ENCODE data around the gene PARVA. TPM values are rescaled to one million over a fixed set of nuclear protein-coding genes. Genes with fewer than 3 reads are reported as not detected.

The PARVA gene
- total and polyA plus RNA-seq, 2 of the 8 experiments (the other 6 are each of a cell fraction or from before 2014, with no cell fraction given): 3.1 to 13.5 TPM

DNA sequence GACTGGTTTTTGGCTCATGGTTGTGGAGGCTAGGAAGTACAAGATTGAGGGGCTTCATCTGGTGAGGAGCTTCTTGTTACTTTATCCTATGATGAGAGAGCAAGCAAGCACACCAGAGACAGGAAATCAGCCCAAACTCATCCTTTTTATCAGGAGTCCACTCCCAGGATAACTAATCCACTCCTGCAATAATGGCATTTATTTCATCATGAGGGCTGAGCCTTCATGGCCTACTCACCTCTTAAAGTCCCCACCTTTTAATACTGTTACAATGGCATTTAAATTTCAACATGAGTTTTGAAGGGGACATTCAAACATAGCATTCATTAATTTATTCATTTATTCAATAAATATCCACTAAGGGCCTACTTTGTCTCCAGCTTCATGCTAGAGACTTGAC is 60.9 kb downstream of the PARVA start:
- no peaks in the 10 kb centered on the region for H3K79me1 ChIP-seq (ENCODE audit: low read depth, low read length)
- no peak overlapping the region for H3K56ac ChIP-seq (replicated peaks; ENCODE audit: insufficient read length, low read depth, low read length)
- H2BK15ac ChIP-seq (ENCODE audit: low read length): no peak overlapping the region
- POLR2A ChIA-PET (ENCODE audit: partially characterized antibody): no interaction called here
- H2BK5ac ChIP-seq (ENCODE audit: low read depth, low read length): no peak overlapping the region
- H2AK5ac ChIP-seq (ENCODE audit: low read depth, low read length): no peak overlapping the region
- no peaks in the 10 kb centered on the region for H3K36me3 ChIP-seq (ENCODE audit: control insufficient read depth in 2 of 4, insufficient read depth in 4 of 4, low read length in 3 of 4)
- no peak overlapping the region for H3K4me2 ChIP-seq (ENCODE audit: insufficient read depth in 1 of 2, low read depth in 2 of 2, low read length in 2 of 2)
- H2BK20ac ChIP-seq (ENCODE audit: low read length): no peak overlapping the region; the same call in 1 of the 2 replicates
- no peak overlapping the region for H3K9ac ChIP-seq (replicated peaks in 1 of 4; ENCODE audit: extremely low read depth in 1 of 4, low read depth in 3 of 4, low read length in 3 of 4)
- no peak overlapping the region for H2AFZ ChIP-seq (ENCODE audit: low read length)
- no peak overlapping the region for H2BK12ac ChIP-seq (ENCODE audit: low read depth, low read length)
- H3K79me2 ChIP-seq (ENCODE audit: control insufficient read depth in 1 of 2, insufficient read depth in 2 of 2, low read length in 2 of 2): no peaks in the 10 kb centered on the region
- no peak overlapping the region for H3K27ac ChIP-seq (ENCODE audit: low read depth, low read length)
- DNase-seq (ENCODE audit: low read depth in 1 of 2, low spot score in 2 of 2): no peak
- H3K18ac ChIP-seq (ENCODE audit: extremely low read depth, low read length): no peak overlapping the region
- H4K20me1 ChIP-seq (replicated peaks in 1 of 2; ENCODE audit: control insufficient read depth in 1 of 2, insufficient read depth in 2 of 2, low read length in 2 of 2): no peaks in the 10 kb centered on the region
- CTCF ChIA-PET (ENCODE audit: partially characterized antibody): no interaction called here
- no peak for FAIRE-seq
- no peak overlapping the region for H3K14ac ChIP-seq (ENCODE audit: insufficient read length)
- no peaks in the 10 kb centered on the region; the same call in 1 of the 2 replicates for H3K23me2 ChIP-seq (ENCODE audit: low read depth, low read length)
- H4K8ac ChIP-seq (ENCODE audit: extremely low read depth, insufficient read depth, low read length): no peak overlapping the region
- H4K91ac ChIP-seq (replicated peaks; ENCODE audit: insufficient read length, low read length): no peak overlapping the region
- TF ChIP-seq GABPA (IDR thresholded peaks at IDR 0.05; ENCODE audit: borderline replicate concordance, insufficient read depth, low read length): no peak
- no peak overlapping the region for H4K5ac ChIP-seq (ENCODE audit: insufficient read length, low read depth, low read length)
- H3K4me1 ChIP-seq (replicated peaks in 1 of 4; ENCODE audit: control insufficient read depth in 3 of 4, insufficient read depth in 4 of 4, low read length in 3 of 4): peaks cover 0 to 3% (median 2%) of the 10 kb centered on the region in 4 experiments; a peak in 2 of 7 replicates
- H2BK120ac ChIP-seq (replicated peaks; ENCODE audit: low read depth, low read length): no peak overlapping the region
- no peak overlapping the region for H3K23ac ChIP-seq (ENCODE audit: insufficient read length)
- no peak overlapping the region for H3K4me3 ChIP-seq (ENCODE audit: extremely low read depth in 1 of 4, insufficient read depth in 2 of 4, low read depth in 3 of 4, low read length in 4 of 4)
- H3K4ac ChIP-seq (replicated peaks; ENCODE audit: insufficient read length, low read depth, low read length): no peak overlapping the region
- 0 out of 4 replicates have a peak, but pooled peaks cover 0 to 4% of the 10 kb centered on the region in 2 experiments for H3K9me3 ChIP-seq (ENCODE audit: insufficient read depth in 2 of 2, low read depth in 1 of 2, low read length in 1 of 2)
- no peaks in the 10 kb centered on the region for H3K27me3 ChIP-seq (replicated peaks in 1 of 4; ENCODE audit: control insufficient read depth in 3 of 4, extremely low read depth in 1 of 4, insufficient read depth in 3 of 4, low read length in 3 of 4)

All from H1 (cell line).